HEK293T (cell line): Measurements from ENCODE around the gene SPPL3.
A peak's percentile ranks its signal among the peaks of the same experiment; 100 is the strongest.

Experiments used
- CTCF ChIA-PET: fragments of 350-600 bp; formaldehyde crosslinking; extraction: SDS; loops from one replicate; lab custom pipeline; 2021; ENCODE audit warnings: antibody characterized with exemption, inconsistent platforms; lab: Yijun Ruan, JAX
- POLR2A ChIA-PET: fragments of 350-600 bp; formaldehyde crosslinking; extraction: SDS; loops from one replicate; lab custom pipeline; 2020; ENCODE audit warnings: antibody characterized with exemption, inconsistent platforms; lab: Yijun Ruan, JAX
- DNase-seq: peaks from one replicate; pipeline ENCODE4 v3.0.0; 2012; ENCODE audit warnings: mixed read lengths; ENCODE audit errors: extremely low spot score
- ARNT ChIP-seq: fragments of 450-650 bp; IDR thresholded peaks from 2 replicates; pipeline ENCODE4 v1.6.1; 2017; ENCODE audit warnings: mild to moderate bottlenecking
- BHLHE40 ChIP-seq: fragments of 450-650 bp; IDR thresholded peaks from 2 replicates; pipeline ENCODE4 v1.6.1; 2016; ENCODE audit warnings: mild to moderate bottlenecking, moderate library complexity, borderline replicate concordance
- CTBP1 ChIP-seq: fragments of 450-650 bp; IDR thresholded peaks from 2 replicates; pipeline ENCODE4 v1.6.1; 2016; ENCODE audit warnings: borderline replicate concordance
- ELF4 ChIP-seq: fragments of 450-650 bp; IDR thresholded peaks from 2 replicates; pipeline ENCODE4 v1.6.1; 2017; ENCODE audit warnings: antibody characterized with exemption
- FOXA1 ChIP-seq: fragments of 450-650 bp; IDR thresholded peaks from 2 replicates; pipeline ENCODE4 v1.6.1; 2016; ENCODE audit warnings: mild to moderate bottlenecking
- FOXK2 ChIP-seq: fragments of 450-650 bp; IDR thresholded peaks from 2 replicates; pipeline ENCODE4 v1.6.1; 2016; ENCODE audit warnings: mild to moderate bottlenecking
- FOXM1 ChIP-seq: fragments of 450-650 bp; IDR thresholded peaks from 2 replicates; pipeline ENCODE4 v1.6.1; 2017; ENCODE audit warnings: mild to moderate bottlenecking, borderline replicate concordance
- HDGF ChIP-seq: fragments of 450-650 bp; IDR thresholded peaks from 2 replicates; pipeline ENCODE4 v1.6.1; 2017; ENCODE audit warnings: antibody characterized with exemption, borderline replicate concordance
- L3MBTL2 ChIP-seq: fragments of 450-650 bp; conservative IDR thresholded peaks from 2 replicates; pipeline ENCODE4 v1.6.1; 2016; ENCODE audit warnings: mild to moderate bottlenecking
- LEF1 ChIP-seq: fragments of 450-650 bp; IDR thresholded peaks from 2 replicates; pipeline ENCODE4 v1.6.1; 2017; ENCODE audit warnings: mild to moderate bottlenecking, borderline replicate concordance
- NFRKB ChIP-seq: fragments of 450-650 bp; IDR thresholded peaks from 2 replicates; pipeline ENCODE4 v1.6.1; 2016; ENCODE audit warnings: mild to moderate bottlenecking, moderate library complexity
- SP1 ChIP-seq: fragments of 450-650 bp; IDR thresholded peaks from 2 replicates; pipeline ENCODE4 v1.6.1; 2017
- SUZ12 ChIP-seq: fragments of 450-650 bp; IDR thresholded peaks from 2 replicates; pipeline ENCODE4 v1.6.1; 2016; ENCODE audit warnings: mild to moderate bottlenecking
- TARDBP ChIP-seq: fragments of 450-650 bp; IDR thresholded peaks from 2 replicates; pipeline ENCODE4 v1.6.1; 2016
- ZNF384 ChIP-seq: fragments of 450-650 bp; IDR thresholded peaks from 2 replicates; pipeline ENCODE4 v1.6.1; 2016
- TF ChIP-seq, protein P1 (sequence below): fragments of 450-650 bp; IDR thresholded peaks from 2 replicates; pipeline ENCODE4 v1.6.1; 2016

Gene SPPL3

GRCh38 chr12:120890963-120891362 is 13.2 kb downstream of the SPPL3 start:
- ChIA-PET POLR2A (interaction anchor here (1.5 kb wide), 1 partner anchor 12 kb away, joined by 4 read pairs; no protein-coding TSS in a partner anchor), CTCF (no interaction called here)
- no peak for TF ChIP-seq ARNT
- no peak for TF ChIP-seq FOXA1
- TF ChIP-seq LEF1 = no peak
- TF ChIP-seq ELF4 = no peak
- no peak for TF ChIP-seq HDGF
- no peak for TF ChIP-seq CTBP1
- TF ChIP-seq, protein P1, sequence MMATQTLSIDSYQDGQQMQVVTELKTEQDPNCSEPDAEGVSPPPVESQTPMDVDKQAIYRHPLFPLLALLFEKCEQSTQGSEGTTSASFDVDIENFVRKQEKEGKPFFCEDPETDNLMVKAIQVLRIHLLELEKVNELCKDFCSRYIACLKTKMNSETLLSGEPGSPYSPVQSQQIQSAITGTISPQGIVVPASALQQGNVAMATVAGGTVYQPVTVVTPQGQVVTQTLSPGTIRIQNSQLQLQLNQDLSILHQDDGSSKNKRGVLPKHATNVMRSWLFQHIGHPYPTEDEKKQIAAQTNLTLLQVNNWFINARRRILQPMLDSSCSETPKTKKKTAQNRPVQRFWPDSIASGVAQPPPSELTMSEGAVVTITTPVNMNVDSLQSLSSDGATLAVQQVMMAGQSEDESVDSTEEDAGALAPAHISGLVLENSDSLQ = no peak
- TF ChIP-seq NFRKB = no peak
- no peak for TF ChIP-seq FOXM1
- no peak for DNase-seq

DNA sequence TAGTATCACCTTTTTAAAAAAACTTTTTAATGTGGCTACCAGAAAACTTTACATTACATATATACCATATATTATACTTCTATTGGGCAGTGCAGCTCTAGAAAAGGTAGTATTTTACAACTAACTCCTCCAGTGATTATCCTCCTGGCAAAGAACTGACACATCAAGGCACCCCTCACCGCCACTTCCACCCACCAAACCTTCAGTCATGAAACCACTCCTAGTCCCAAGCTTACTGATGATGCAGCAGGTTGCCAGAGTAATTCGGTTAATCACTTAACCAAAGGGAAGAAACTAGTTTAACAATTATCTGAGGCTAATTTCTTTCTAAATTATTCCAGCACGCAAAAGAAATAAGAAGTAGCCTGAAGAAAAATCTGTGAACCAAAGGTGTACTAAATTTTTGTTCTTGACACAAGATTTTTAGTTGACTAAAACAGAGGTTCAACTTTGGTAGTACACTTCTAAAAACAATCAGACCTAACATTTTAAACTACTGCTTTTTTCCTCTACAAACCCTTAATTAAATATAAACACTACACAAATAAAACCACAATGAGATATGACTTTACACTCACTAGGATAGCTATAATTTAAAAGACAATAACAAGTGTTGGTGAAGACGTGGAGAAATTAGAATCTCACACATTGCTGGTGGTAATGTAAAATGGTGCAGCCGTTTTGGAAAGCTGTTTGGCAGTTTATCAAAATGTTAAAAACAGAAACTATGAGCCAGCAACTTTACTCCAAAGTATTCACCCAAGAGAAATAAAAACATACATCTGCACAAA is 16.7 kb downstream of the SPPL3 start:
- POLR2A ChIA-PET = no interaction called here
- no peak for TF ChIP-seq NFRKB
- no peak for TF ChIP-seq ZNF384
- TF ChIP-seq SUZ12 = no peak
- TF ChIP-seq ARNT = no peak
- no peak for TF ChIP-seq CTBP1
- TF ChIP-seq TARDBP = no peak
- TF ChIP-seq L3MBTL2 = no peak
- TF ChIP-seq ELF4 = no peak
- TF ChIP-seq, protein P1 = no peak
- no peak for DNase-seq
- CTCF ChIA-PET = no interaction called here

GRCh38 chr12:120886199-120887018 is 17.7 kb downstream of the SPPL3 start:
- no peak for DNase-seq
- CTCF ChIA-PET = interaction anchor here (0.6 kb wide), 1 partner anchor 237 kb away, joined by 3 read pairs; no protein-coding TSS in a partner anchor
- POLR2A ChIA-PET = interaction anchor here (0.7 kb wide), 1 partner anchor 486 kb away, joined by 3 read pairs; no protein-coding TSS in a partner anchor
- TF ChIP-seq LEF1 (no peak), FOXA1 (no peak), HDGF (no peak), SUZ12 (no peak), FOXM1 (no peak), ARNT (no peak), NFRKB (no peak), CTBP1 (no peak), FOXK2 (no peak), ZNF384 (no peak), BHLHE40 (no peak)
- TF ChIP-seq, protein P1 = no peak

DNA sequence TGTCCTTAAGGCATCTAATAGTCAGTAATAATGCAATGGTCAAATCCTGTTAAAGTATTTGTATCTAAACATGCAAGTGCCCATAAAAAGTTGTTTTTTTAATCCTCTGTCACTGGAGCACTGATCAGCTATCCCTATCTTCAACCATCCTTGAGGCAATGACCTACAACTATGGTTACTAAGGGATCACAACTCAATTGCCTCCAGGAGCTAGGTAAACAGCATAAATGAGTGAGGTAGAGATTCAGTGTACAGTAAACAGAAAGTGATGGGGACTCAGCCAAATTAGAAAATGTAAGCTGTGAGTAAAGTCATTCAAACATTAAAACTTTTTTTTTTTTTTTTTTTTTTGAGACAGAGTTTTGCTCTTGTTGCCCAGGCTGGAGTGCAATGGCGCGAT is 18.6 kb downstream of the SPPL3 start:
- no peak for DNase-seq
- TF ChIP-seq CTBP1 (no peak), L3MBTL2 (no peak), HDGF (no peak), TARDBP (no peak), FOXM1 (no peak), SP1 (no peak), ARNT (no peak), BHLHE40 (no peak), FOXA1 (no peak), ELF4 (no peak)
- ChIA-PET POLR2A (interaction anchor here (0.7 kb wide), 1 partner anchor 486 kb away, joined by 3 read pairs; no protein-coding TSS in a partner anchor), CTCF (no interaction called here)

GRCh38 chr12:120884644-120885043 is 19.5 kb downstream of the SPPL3 start:
- no peak for TF ChIP-seq LEF1
- TF ChIP-seq SP1 = no peak
- no peak for TF ChIP-seq ZNF384
- no peak for TF ChIP-seq NFRKB
- no peak for TF ChIP-seq HDGF
- TF ChIP-seq FOXK2 = no peak
- no peak for DNase-seq
- CTCF ChIA-PET = no interaction called here
- POLR2A ChIA-PET = no interaction called here

- DNase-seq = no peak
- ChIA-PET POLR2A (no interaction called here), CTCF (no interaction called here)
- TF ChIP-seq, protein P1 = peak; percentile 26; the same call in 1 of the 2 replicates
- TF ChIP-seq NFRKB (no peak), CTBP1 (no peak), FOXM1 (no peak), BHLHE40 (no peak), L3MBTL2 (no peak), FOXK2 (no peak)
Measured at GRCh38 chr12:120882055-120882555, 22.1 kb downstream of the SPPL3 start.
